ENCODE results near the gene C4orf51. TPM values are rescaled to one million over a fixed set of nuclear protein-coding genes. Genes with fewer than 3 reads are reported as not detected.

C4orf51 gene
- total and polyA plus RNA-seq, 2 of the 4 experiments (the other 2 are of a cell fraction) = not detected

- no peak overlapping the region for H3K4me2 ChIP-seq (ENCODE audit: low read depth, low read length)
- dilution Hi-C loops (cut with HindIII; ENCODE audit: low sequenced_read_pairs, unreplicated experiment) (no loop called here), intact Hi-C loops (cut with micrococcal nuclease) (loop anchor here (5.0 to 10.0 kb wide), 3 partner anchors 141 to 522 kb away; partner anchors contain the start of gene SMAD1), in situ Hi-C loops (cut with MboI; ENCODE audit: low sequenced_read_pairs) (loop anchor here (5.0 kb wide), 1 partner anchor 71 kb away; no protein-coding TSS in a partner anchor)
- peak overlapping the region; percentile 83 for H2BK5ac ChIP-seq (ENCODE audit: low read depth, low read length, poor library complexity, severe bottlenecking)
- no peak overlapping the region for H3K9ac ChIP-seq (ENCODE audit: low read depth, low read length)
- H4K8ac ChIP-seq (ENCODE audit: low read depth in 2 of 2, low read length in 2 of 2) = peak overlapping the region; percentile 82 to 84
- BruUV-seq (replicated peaks) = no TSS peak
- H2AK9ac ChIP-seq (replicated peaks; ENCODE audit: low read depth, low read length, poor library complexity) = peak overlapping the region; percentile 89
- H3K23ac ChIP-seq (ENCODE audit: low read depth, low read length) = peak overlapping the region; percentile 73
- peak overlapping the region; percentile 79 for H2AFZ ChIP-seq (replicated peaks; ENCODE audit: low read length, poor library complexity)
- H4K20me1 ChIP-seq (ENCODE audit: insufficient read depth, low read length) = no peaks in the 10 kb centered on the region
- H4K91ac ChIP-seq (ENCODE audit: insufficient read depth, low read depth, low read length) = peak overlapping the region; percentile 98
- peak overlapping the region; percentile 93 for H2BK20ac ChIP-seq (ENCODE audit: low read depth, low read length)
- H3K36me3 ChIP-seq (ENCODE audit: control insufficient read depth, insufficient read depth, low read length) = no peaks in the 10 kb centered on the region
- peak overlapping the region; percentile 30; the same call in 2 of the 3 replicates for H2BK15ac ChIP-seq (ENCODE audit: low read depth, low read length)
- no peaks in the 10 kb centered on the region for H3K9me3 ChIP-seq (ENCODE audit: control insufficient read depth, insufficient read depth, low read length)
- H3K9me1 ChIP-seq (ENCODE audit: insufficient read depth, low read length) = peaks cover 22% of the 10 kb centered on the region
- H4K5ac ChIP-seq (ENCODE audit: low read depth, low read length) = peak overlapping the region; percentile 51
- CTCF ChIA-PET = no interaction called here
- H3K79me1 ChIP-seq (ENCODE audit: low read depth in 1 of 2, low read length in 2 of 2) = peaks cover 0 to 6% of the 10 kb centered on the region in 2 experiments; a peak in 2 of 4 replicates
- POLR2A ChIA-PET (ENCODE audit: unreplicated experiment) = no interaction called here
- peak overlapping the region; percentile 96 for H2AK5ac ChIP-seq (ENCODE audit: low read depth, low read length)
- peak overlapping the region; percentile 97 for H3K4ac ChIP-seq (ENCODE audit: low read depth, low read length)
- DNase-seq (no peak), ATAC-seq (ENCODE audit: low read depth) (no peak)
- 51% methylated on average over 3 of the region's 9 CpGs; no CpG with 5 or more reads in 1 of the 2 experiments for WGBS, 2 experiments (ENCODE audit: extremely low coverage in 2 of 2, insufficient read length in 1 of 2)
- peak overlapping the region; percentile 62 for H3K27ac ChIP-seq (ENCODE audit: insufficient read depth, low read length)
- H3K14ac ChIP-seq (replicated peaks; ENCODE audit: low read depth, low read length) = peak overlapping the region; percentile 82
- H2BK120ac ChIP-seq (ENCODE audit: low read depth, low read length) = peak overlapping the region; percentile 92
- H3K18ac ChIP-seq (ENCODE audit: low read depth, low read length) = peak overlapping the region; percentile 79
- no peak overlapping the region for H3K4me3 ChIP-seq (ENCODE audit: insufficient read depth, low read depth, low read length)
- H3K4me1 ChIP-seq (ENCODE audit: control insufficient read depth, insufficient read depth, low read length) = peaks cover 32% of the 10 kb centered on the region
- peak overlapping the region; percentile 93 for H3K56ac ChIP-seq (ENCODE audit: extremely low read depth, insufficient read depth, low read length)
- no peaks in the 10 kb centered on the region for H3K27me3 ChIP-seq (ENCODE audit: control insufficient read depth, insufficient read depth, low read length)
- no peak for TF ChIP-seq NFE2L2 (IDR thresholded peaks at IDR 0.05; ENCODE audit: low read depth, low read length)
- no peak for TF ChIP-seq RCOR1 (IDR thresholded peaks at IDR 0.05; ENCODE audit: insufficient replicate concordance, low read length)
- TF ChIP-seq CHD1 (IDR thresholded peaks at IDR 0.05; ENCODE audit: low read depth, low read length) = no peak
- no peak for TF ChIP-seq USF2 (IDR thresholded peaks at IDR 0.05; ENCODE audit: low read depth, low read length)
- TF ChIP-seq POLR2A (IDR thresholded peaks at IDR 0.05; ENCODE audit: low read depth, low read length) = no peak
- TF ChIP-seq RFX5 (IDR thresholded peaks at IDR 0.05; ENCODE audit: low read depth, low read length) = no peak
- no peak for TF ChIP-seq MAZ (IDR thresholded peaks at IDR 0.05; ENCODE audit: borderline replicate concordance, low read depth, low read length)
- TF ChIP-seq CTCF (conservative IDR thresholded peaks at IDR 0.05; ENCODE audit: low read depth, low read length) = no peak
- no peak for TF ChIP-seq BHLHE40 (IDR thresholded peaks at IDR 0.05; ENCODE audit: low read depth, low read length)
- TF ChIP-seq MAFK (IDR thresholded peaks at IDR 0.05; ENCODE audit: low read depth, low read length) = no peak
- TF ChIP-seq ELK1 (IDR thresholded peaks at IDR 0.05; ENCODE audit: borderline replicate concordance, low read depth, low read length) = no peak
- no peak for TF ChIP-seq RAD21 (IDR thresholded peaks at IDR 0.05; ENCODE audit: low read length)
Observed at GRCh38 chr4:145736241-145736831, 56.4 kb downstream of the C4orf51 start.
